ENCODE measurements around the gene LRFN4.
"Not testable (repeated sequence)": the region's sequence is repeated elsewhere in the genome, so short reads cannot be mapped to it uniquely, and the experiment has no call there.

The LRFN4 gene

DNA sequence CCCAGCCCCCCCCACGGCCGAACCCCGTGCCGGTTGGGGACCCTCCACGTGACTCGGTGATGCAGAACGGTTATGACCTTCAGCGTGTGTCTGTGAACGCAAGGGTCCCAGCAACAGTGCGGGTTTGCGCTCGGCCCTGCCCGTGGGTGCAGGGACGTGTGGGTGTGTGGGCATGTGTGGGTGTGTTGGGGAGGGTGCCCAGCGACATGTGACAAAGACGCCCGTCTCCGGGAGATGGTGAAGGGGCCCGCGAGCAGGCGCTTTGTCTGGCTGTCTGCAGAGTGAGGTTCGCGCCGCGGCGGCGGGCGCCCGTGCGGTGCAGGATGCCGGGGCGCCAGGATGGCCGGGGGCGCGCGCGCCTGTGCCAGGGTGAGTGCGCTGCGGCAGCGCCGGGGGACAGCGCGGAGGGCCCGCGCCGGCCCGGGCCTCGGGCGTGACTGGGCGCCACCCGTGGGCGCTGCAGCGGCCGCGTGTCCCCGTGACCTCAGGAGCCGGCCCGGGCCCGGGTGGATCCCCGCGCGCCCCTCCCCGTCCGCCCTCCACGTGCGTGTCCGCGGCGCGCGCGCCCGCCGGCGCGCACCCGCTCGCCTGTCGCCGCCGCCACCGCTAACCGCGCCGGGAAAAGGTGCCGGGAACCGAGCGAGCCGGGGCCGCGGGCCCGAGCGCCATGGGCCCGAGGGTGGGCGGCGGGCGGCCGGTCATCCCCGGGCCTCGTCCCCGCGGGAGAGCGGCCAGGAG lies at the start of gene LRFN4:
Gene LRFN4 (plus strand): TSS at position 569 of the 738 bp plus-strand sequence. CDS start 681 bp downstream, outside the sequence.
- DNase-seq, result no peak

DNA sequence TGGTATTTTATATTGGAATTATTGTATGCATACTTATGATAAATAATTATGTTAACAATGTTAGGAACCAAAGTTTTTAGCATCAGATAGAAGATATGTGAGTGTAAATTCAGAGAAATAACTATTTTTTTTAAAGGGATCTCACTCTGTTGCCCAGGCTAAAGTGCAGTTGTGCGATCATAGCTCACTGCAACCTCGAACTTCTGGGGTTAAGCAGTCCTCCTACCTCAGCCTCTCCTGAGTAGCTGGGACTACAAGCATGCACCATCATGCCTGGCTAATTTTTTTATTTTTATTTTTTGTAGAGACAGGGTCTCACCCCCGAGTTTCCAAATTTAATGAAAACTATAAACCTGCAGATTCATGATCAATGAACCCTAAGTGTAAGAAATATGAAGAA lies 47.3 kb upstream of the LRFN4 start:
- no peak for DNase-seq

DNA sequence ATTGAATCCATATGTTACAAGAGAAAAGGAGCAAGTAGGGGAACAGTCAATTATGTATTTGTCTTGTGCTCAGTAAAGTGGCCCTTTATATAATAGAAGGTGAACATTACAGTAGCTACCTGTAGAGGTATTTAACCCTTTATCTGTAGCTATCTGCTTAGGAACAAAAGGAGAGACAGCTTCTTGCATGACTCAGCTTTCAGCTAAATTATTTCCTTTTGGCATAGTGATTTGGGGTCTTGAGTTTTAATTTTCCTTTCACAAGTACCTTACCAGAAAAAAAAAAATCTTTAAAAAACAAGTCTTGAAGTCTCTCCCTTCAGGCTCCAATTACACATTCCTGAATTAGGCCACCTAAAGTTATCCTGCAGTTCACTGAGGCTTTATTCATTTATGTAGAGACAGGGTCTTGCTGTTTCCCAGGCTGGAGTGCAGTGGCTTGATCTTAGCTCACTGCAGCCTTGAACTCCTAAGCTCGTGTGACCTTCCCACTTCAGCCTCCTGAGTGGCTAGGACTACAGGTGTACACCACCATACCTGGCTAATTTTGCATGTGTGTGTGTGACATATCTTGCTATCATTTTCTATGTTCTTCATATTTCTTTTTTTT lies 46.2 kb upstream of the LRFN4 start:
- DNase-seq, result no peak

DNA sequence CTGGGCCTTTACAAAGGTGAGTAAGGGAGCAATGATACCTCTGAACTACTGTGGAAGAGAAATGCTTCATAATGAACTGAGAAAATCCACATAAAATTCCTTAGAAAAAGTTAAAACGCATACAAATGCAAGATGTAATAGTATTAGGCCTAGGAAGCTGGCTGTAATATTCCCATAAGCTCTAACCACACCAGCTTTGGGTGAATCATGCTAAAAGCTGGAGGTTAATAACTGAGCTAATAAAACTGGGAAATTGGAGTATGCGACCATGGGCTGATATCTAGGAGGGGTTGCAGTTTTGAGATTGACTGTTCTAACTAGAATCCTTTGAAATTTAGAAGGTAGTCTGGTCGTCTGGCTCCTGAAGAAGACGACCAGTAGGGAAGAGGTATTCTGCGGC lies 42.2 kb upstream of the LRFN4 start:
- DNase-seq, result no peak

DNA sequence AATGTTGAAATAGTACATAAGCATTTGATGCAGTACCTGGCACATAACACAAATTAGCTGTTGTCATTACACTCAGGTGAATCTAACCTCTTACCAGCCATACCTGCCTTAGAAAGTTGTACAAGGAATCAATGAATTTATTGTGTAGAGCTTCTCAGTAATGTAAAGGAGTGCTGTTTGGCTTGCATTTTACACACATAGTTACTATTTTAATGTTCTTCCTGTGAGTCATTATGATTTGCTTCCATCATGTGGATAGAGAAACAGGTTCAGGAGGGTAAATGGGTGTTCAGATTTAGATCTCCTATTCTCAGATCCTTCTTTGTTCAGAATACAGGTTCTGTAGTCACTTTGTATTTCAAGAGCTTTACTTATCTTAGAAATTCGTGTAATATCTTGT lies 41.2 kb upstream of the LRFN4 start:
- DNase-seq, result no peak

DNA sequence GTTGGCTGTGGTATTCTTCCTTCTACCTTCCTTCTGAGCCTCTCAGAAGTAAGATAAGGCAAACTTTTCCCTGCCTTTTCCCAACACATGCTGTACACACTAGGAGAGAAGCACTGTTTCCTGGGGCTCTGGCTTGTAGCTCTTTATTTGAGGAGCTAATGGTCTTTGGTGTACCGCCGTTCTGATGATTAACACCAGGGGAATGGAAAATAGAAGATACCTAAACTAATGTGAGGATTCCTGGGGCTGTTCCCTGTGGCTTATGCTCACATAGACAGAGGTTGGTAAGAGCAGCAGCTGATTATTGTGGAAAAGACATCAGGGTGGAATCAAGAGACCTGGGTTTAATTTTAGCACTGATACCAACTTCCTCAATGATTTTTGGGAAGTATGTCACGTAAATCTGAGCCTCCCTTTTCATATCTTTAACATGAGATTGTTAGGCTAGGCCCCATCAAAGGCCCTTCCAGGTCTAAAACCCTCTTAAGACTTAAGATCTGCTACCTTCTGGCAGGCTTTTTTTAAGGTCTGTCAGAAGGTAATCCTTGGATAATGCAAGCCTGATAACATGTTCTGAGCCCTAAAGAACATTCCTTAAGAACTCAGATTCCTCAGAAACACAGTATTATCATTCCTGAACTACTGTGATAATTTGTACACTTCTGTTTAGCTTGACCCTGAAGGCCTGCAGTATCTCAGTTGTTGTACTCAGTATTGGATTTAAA lies 38.5 kb upstream of the LRFN4 start:
- DNase-seq, result no peak

DNA sequence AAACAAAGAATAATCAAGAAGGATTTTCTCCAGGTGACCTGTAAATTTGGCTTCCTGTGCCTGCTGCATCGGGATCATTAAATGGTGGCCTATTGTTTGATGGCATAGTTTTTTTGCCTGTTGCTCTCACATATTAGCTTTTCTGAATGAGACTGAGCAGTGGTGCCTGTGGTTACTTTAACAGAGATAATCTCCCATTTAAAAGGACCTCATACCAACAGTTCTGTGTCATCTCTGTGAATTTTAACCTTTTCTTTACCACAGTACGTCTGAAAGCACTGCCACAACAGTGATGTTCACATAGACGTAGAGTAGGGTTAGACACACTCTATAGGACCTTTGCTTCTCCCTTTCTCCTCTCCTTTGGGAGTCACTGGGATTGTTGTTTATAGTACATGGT lies 36.5 kb upstream of the LRFN4 start:
- no peak for DNase-seq

DNA sequence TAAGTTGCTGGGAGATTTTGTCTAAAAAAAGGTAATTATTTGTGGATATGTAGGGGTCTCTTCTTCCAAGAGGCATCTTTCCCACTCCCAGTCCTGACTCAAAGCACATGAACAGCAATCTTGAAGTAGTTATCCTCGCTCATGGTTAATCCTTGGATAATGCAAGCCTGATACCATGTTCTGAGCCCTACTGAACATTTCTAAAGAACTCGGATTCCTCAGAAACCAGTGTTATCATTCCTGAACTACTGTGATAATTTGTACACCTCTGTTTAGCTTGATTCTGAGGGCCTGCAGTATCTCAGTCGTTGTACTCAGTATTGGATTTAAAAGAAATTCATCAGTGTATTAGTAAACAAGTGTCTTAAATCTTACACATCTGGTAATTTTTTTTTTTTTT lies 36.0 kb upstream of the LRFN4 start:
- no peak for DNase-seq

DNA sequence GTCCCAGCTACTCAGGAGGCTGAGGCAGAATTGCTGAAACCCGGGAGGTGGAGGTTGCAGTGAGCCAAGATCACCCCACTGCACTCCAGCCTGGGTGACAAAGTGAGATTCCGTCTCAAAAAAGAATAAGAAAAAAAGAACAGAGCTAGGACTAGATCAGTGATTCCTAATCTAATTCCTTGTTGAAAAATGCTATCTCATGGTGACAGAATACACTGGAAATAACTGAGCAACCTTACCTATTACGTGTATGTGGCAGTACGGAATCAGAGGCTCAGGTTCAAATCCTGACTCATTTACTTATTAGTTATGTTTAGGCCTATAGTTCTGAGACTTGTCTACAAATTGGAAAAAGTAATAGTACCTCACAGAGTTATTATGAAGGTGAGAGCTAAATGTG lies 33.2 kb upstream of the LRFN4 start:
- no peak for DNase-seq

DNA sequence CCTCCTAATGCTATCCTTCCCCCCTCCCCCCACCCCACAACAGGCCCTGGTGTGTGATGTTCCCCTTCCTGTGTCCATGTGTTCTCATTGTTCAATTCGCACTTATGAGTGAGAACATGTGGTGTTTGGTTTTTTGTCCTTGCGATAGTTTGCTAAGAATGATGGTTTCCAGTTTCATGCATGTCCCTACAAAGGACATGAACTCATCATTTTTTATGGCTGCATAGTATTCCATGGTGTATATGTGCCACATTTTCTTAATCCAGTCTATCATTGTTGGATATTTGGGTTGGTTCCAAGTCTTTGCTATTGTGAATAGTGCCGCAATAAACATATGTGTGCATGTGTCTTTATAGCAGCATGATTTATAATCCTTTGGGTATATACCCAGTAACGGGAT lies 32.3 kb upstream of the LRFN4 start:
- not testable (repeated sequence) for DNase-seq

DNA sequence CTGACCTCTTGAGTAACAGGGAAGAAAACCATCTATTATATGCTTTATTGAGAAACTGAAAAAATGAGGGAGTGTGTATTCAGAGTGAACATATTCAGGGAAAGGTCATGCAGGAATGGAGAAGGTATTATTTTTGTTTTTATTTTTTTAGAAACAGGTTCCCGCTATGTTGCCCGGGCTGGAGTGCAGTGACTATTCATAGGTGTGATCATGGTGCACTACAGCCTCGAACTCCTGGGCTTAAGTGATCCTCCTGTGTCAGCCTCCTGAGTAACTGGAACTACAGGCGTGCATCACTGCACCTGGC lies 22.4 kb upstream of the LRFN4 start:
- no peak for DNase-seq

DNA sequence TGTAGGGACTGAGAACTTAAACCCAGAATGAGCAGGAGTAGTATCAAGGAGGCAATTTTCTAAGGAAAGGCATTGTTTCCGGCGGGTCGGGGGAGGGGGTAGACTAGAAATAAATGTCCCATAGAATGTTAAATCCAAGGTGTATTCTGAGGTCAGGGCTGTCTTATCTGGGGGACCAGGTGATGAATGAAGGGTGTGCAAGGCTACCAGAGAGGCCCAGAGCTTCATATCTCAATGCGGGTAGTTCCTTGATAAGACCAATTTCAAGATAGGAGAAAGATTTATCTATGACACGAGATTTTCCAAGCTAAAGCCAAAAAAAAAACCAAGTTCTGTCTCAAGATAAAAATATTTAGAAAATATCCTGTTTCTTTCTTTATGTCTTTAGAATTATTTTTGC lies 21.9 kb upstream of the LRFN4 start:
- no peak for DNase-seq

DNA sequence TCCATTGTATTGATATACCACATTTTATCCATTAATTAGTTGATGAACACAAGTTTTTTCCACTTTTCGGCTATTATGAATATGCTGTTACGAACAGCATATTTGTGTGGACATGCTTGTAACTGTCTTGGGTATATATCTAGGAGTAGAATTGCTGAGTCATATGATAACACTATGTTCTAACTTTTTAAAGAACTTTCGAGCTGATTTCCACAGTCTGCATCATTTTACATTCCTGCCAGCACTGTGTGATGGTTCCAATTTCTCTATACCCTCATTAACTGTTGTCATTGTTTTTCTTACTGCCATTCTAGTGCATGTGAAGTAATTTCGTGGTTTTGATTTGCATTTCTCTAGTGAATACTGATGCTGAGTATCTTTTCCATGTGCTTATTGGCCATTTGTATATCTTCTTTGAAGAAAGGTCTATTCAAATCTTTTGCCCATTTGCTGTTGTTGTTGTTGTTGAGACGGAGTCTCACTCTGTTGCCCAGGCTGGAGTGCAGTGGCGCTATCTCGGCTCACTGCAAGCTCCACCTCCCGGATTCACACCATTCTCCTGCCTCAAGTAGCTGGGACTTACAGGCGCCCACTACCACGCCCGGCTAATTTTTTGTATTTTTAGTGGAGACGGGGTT lies 21.0 kb upstream of the LRFN4 start:
- DNase-seq, result no peak

DNA sequence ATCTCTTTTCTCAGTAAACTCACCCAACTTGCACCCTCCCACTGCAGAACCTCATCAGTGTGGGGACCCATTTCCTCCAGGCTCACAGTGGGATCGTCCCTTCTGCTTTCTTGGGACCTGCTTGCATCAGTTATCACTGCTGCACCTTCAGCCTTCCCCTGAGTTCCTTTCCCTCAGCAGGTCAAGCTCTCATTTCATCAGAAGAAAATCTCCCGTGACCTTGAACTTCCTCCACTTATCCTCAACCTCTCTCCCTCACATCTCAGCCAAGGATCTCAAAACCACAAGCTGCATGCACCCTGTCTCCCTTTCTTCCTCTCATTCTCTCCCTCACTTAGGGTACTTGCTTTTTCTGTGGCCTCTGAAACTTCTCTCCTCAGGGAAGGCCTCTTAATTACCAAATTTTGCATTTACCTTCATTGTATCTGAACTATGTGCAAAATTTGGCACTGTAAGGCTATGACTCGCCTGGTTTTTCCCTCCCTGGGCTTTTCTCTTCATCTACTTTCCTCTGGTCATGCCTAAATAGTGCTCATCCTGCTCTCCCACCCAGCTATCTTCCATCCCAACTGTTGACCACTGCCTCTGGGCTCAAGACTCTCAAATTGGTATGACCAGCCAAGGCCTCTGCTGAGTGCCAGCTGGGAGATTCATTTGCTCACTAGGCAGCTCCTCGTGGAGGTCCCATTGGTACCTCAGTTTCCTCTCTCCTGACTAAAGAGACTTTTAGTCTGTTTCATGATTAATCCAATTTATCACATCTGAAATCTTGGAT lies 16.4 kb upstream of the LRFN4 start:
- no peak for DNase-seq

DNA sequence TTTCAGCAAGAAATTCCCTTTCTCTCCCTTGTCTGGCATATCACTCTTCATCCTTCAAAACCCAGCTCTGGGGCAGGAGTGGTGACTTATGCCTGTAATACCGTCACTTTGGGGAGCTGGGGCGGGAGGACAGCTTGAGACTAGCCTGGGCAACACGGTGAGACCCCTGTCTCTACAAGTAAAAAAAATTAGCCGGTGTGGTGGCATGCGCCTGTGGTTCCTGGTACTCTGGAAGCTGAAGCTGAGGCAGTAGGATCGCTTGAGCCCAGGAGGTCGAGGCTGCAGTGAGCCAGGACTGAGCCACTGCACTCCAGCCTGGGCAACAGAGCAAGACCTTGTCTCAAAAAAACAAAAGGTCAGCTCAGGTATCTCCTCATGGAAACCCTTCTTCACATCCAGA lies 15.0 kb upstream of the LRFN4 start:
- no peak for DNase-seq

DNA sequence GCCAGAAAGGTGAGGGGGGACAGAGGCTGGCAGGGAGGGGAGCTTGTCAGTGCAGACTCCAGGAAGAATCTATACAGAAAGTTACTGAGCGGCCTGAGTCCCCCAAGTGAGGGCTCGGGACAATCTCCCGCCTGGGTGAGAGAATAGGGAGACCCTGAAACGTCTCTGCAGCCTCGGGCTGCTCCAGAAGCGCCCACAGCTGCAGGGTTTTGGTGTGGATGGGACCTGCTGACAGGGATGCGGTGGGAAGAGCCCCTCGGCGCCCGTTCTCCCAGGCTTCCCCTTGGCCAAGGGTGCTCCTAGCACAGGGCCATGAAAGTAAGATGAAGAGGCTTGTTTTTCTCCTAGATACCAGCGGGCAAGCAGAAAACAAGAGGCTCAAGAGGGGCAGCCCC lies 14.4 kb upstream of the LRFN4 start:
- DNase-seq, result no peak

DNA sequence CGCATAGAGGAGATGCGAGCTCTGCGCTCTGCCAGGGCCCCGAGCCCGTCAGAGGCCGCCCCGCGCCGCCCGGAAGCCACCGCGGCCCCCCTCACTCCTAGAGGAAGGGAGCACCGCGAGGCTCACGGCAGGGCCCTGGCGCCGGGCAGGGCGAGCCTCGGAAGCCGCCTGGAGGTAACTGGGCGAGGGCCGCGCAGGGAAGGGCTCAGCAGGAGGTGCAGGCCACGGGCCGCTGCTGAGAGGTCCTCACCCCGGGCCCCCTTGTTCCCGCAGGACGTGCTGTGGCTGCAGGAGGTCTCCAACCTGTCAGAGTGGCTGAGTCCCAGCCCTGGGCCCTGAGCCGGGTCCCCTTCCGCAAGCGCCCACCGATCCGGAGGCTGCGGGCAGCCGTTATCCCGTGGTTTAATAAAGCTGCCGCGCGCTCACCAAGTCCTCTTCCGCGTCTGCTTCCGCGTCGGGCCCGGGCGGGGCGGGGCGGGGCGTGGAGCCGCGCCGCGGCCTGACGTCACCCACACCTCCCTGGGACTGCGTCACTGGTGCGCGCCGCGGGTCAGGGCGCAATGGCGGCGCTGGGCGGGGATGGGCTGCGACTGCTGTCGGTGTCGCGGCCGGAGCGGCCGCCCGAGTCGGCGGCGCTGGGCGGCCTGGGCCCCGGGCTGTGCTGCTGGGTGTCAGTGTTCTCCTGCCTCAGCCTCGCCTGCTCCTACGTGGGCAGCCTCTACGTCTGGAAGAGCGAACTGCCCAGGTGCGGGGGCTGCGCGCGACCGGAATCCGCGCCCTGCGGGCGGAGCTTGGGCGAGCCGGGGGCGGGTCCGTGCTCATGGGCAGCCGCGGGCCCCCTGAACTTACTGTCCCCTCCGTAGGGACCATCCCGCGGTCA lies 13.7 kb upstream of the LRFN4 start, which contains the start of gene RCE1:
Gene RCE1 (plus strand): TSS at position 546 of the 880 bp plus-strand sequence. CDS start 15 bp downstream, at position 561.
- DNase-seq, result peak; percentile 88

DNA sequence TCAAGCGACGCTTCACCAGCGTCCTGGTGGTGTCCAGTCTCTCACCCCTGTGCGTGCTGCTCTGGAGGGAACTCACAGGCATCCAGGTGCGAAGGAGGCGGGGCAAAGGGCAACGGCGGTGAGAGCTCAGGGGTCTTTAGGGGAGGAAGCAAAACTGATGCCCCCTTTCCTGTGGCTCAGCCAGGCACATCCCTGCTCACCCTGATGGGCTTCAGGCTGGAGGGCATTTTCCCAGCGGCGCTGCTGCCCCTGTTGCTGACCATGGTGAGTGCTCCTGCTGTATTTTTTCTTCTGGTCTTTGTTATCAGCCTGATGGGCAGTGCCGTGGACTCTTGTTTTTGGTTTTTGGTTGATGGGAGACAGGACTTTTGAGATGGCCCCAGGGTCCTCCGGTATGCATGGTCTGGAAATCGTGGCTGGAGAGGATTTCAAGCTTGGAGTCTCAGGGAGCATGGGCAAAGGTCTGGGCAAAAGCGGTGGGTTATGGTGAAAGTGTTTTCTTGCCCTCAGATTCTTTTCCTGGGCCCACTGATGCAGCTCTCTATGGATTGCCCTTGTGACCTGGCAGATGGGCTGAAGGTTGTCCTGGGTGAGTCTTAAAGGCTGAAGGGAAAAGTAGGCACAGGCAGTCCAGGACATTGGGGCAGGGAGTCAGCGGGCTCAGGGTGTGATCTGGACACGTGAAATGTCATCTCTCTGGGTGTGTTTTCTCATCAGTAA lies 12.9 kb upstream of the LRFN4 start:
- DNase-seq, result no peak

DNA sequence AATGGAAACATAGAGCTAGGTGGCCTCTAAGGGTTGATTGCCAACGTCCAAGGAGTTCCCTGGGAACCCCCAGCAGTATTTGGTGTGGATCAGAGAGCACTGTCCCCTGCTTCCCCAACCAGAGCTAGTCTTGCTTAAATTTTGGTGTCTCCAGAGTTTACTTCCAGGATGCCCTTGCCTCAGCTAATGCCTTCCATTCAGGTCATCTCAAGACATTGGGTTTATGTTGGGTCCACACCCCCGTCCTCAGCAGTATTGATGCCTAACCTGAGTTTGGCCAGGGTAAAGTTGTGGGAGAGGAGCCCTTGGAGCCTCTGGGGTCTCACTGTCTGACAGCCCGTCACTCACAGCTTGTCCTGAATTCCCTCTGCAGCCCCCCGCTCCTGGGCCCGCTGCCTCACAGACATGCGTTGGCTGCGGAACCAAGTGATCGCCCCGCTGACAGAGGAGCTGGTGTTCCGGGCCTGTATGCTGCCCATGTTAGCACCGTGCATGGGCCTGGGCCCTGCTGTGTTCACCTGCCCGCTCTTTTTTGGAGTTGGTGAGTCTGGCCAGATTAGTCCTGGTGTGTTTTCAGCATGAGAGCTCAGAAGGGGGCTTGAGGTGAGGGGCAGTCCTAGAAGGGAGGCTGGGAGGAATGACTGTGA lies 12.2 kb upstream of the LRFN4 start:
- DNase-seq, result no peak

DNA sequence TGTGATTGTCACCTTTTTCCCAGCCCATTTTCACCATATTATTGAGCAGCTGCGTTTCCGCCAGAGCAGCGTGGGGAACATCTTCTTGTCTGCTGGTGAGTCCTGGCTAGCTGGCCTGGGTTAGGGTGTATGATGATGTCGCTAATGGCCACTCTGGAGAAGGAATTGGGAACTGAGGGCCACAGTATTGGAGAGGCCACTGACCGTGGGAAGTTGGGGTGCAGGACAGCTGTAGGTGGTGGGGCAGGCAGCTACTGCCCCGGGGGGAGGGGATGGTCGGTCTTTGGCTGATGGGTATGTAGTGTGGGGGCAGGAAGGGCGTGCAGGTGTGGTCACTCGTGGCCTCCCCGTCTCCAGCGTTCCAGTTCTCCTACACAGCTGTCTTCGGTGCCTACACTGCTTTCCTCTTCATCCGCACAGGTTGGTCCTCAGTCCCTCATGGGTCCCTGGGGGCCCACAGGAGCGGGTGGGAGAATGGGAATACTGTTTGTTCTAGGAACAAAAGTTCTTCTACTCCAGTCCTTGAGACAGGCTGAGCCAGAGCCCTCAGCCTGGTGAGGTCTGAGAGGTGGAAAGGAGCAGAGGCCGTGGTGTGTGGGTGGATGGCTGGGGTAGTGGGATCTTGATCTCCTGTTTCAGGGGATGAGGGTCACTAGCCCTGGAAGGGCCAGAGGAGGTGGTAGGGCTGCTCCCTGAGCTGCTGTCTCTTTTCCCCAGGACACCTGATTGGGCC lies 11.6 kb upstream of the LRFN4 start:
- DNase-seq, result no peak
